GM06990 (cell line): Measurements from ENCODE around the gene RNF31.

ENCODE experiments used
- DNase-seq: peaks from one replicate; pipeline ENCODE4 v3.0.0-alpha.2; 2011; ENCODE audit not compliant: insufficient read length; ENCODE audit errors: extremely low read depth
- H3K27me3 ChIP-seq: replicated peaks from 2 replicates; pipeline ENCODE4 v1.6.0; 2011; ENCODE audit warnings: low read length; ENCODE audit not compliant: control insufficient read depth, insufficient read depth
- H3K36me3 ChIP-seq: 2 replicates; pipeline ENCODE4 v1.5.1; 2011; ENCODE audit warnings: low read length; ENCODE audit not compliant: control insufficient read depth, insufficient read depth
- H3K4me3 ChIP-seq: replicated peaks from 2 replicates; pipeline ENCODE4 v1.5.1; 2011; ENCODE audit warnings: low read depth, mild to moderate bottlenecking, control low read depth, low read length
- TF ChIP-seq, protein P1 (sequence below): IDR thresholded peaks from 2 replicates; pipeline ENCODE4 v1.5.1; 2011; ENCODE audit warnings: low read length, control low read depth, mild to moderate bottlenecking, inconsistent platforms; ENCODE audit not compliant: insufficient read depth, poor library complexity, severe bottlenecking

RNF31 gene

DNA sequence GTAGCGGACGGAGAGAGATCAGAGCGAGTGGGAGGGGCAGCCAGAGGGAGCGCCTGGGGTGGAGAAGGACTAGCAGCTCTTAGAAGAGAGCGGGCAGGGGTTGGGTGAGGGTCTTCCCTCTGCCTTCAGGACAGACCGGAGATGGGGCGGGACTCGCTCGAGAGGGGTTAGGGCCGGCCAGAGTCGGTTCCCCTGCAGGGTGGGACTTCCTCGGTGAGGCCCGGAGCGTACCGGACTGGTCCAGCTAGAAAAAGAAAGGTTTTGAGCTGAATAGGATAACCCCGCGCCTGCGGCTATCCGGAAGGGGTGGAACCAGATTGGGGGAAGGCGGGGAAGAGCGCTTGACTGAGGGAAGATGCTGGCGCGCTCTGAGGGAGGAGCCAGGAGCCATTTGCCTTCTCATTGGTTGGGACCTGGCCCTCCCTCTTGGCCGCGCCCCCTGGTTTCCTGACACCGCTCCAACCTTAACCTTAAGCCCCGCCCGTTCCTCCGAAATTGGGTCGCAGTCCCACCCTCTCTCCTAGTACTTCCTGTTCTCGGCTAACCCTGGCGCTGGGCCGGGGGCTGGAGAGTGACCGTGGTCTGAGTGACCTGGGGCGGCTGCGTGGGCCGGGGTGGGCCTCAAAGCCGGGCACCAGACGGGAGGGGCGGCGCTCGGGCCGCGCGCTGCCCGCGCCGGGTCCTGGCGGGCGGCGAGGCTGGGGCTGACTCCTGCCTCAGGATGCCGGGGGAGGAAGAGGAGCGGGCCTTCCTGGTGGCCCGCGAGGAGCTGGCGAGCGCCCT is at the start of gene RNF31:
RNF31 (plus strand) TSS at position 521 of the 783 bp plus-strand sequence; CDS start at position 722, 201 bp downstream.
- no peaks in the 10 kb centered on the region for H3K27me3 ChIP-seq
- peaks cover 37% of the 10 kb centered on the region for H3K36me3 ChIP-seq
- H3K4me3 ChIP-seq: peak within 1 kb of the TSS; percentile 100
- DNase-seq: peak; percentile 93
- TF ChIP-seq, protein P1, sequence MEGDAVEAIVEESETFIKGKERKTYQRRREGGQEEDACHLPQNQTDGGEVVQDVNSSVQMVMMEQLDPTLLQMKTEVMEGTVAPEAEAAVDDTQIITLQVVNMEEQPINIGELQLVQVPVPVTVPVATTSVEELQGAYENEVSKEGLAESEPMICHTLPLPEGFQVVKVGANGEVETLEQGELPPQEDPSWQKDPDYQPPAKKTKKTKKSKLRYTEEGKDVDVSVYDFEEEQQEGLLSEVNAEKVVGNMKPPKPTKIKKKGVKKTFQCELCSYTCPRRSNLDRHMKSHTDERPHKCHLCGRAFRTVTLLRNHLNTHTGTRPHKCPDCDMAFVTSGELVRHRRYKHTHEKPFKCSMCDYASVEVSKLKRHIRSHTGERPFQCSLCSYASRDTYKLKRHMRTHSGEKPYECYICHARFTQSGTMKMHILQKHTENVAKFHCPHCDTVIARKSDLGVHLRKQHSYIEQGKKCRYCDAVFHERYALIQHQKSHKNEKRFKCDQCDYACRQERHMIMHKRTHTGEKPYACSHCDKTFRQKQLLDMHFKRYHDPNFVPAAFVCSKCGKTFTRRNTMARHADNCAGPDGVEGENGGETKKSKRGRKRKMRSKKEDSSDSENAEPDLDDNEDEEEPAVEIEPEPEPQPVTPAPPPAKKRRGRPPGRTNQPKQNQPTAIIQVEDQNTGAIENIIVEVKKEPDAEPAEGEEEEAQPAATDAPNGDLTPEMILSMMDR: no peak

DNA sequence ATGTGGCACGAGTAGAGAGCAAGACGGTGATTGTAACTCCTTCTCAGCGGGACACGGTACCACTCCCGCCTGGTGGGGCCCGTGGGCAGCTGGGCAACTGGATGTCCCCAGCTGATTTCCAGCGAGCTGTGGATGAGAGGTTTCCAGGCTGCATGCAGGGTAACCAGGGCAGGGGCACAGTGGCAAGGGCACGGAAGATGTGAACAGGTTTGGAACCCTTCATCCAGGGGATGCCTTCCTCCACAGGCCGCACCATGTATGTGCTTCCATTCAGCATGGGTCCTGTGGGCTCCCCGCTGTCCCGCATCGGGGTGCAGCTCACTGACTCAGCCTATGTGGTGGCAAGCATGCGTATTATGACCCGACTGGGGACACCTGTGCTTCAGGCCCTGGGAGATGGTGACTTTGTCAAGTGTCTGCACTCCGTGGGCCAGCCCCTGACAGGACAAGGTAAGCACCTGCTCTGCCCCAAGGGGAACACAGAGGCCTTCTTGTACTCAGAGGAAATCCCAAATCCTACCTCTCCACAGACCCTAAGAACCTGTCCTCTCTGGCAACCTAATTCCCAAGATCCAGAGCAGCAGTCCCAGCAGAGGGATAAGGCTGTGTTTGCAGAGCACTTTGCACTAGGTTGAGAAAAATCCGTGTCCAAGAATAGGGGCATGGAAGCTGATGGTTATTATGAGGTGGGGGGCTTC is 48.9 kb upstream of the RNF31 start:
- peaks cover 38% of the 10 kb centered on the region for H3K36me3 ChIP-seq
- no peak overlapping the region for H3K4me3 ChIP-seq
- TF ChIP-seq, protein P1: no peak
- DNase-seq: no peak
- no peaks in the 10 kb centered on the region for H3K27me3 ChIP-seq

DNA sequence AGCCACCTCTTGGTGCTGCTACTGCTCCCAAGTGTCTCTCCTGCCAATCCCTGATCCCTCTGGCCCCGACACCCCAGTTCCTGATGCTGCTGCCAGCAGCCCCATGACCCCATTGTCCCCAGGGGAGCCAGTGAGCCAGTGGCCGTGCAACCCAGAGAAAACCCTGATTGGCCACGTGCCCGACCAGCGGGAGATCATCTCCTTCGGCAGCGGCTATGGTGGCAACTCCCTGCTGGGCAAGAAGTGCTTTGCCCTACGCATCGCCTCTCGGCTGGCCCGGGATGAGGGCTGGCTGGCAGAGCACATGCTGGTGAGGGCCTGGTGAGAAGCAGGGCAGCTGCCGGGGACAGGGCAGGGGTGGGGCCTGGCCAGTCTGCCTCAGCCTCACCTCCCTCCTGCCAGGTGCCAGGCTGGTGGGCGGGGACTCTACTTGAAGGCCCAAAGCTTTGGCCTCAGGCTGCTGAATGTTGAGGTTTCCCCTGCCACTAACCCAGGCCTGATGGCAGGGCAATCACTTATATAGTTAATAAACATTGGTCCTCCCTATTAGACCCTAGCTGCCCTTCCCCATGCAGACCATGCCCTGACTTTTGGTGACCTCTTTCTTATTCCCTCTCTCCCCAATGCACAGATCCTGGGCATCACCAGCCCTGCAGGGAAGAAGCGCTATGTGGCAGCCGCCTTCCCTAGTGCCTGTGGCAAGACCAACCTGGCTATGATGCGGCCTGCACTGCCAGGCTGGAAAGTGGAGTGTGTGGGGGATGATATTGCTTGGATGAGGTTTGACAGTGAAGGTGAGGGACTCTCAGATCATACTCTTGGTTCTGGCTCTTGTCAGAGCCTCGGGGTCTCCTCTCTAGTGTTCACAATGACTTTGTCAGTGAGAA is 48.1 kb upstream of the RNF31 start:
- TF ChIP-seq, protein P1: no peak
- DNase-seq: no peak
- Histone ChIP-seq H3K4me3 (no peak overlapping the region), H3K27me3 (no peaks in the 10 kb centered on the region), H3K36me3 (peaks cover 41% of the 10 kb centered on the region)

DNA sequence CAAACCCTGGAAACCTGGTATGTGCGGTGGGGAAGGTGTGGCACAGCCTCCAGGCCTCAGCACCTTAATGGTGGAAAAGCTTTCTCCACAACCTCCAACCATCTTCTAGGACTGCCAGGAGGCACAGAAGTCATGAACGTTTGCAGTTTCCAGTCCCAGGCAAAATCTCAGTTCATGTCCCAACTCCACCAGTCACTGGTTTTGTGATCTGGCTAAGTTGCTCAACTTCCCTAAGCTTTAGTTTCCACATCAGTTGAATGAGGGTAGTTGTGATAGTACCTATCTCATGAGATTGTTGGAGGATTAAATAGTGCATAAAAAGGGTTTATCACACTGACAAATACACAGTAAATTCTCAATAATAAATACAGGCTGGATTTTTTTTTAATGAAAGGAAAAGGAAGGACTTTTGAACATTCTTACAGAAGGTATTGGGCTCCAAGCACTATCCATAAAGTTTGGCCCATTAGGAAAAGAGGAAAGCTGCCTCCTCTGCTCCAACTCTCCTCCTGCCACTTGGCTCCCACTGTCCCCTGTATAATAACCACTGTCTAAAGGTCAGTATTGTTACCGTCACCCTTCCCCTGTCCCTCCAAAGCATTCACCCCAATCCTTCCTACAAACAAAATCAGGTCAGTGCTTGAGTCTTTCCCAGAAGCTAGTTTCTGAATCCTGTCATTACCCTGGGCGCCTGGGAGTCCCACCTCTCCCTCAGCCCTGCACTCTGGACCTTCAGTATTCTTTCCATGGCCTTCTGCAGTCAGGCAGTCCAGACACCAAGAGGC is 46.9 kb upstream of the RNF31 start:
- Histone ChIP-seq H3K4me3 (no peak overlapping the region), H3K36me3 (peaks cover 41% of the 10 kb centered on the region), H3K27me3 (no peaks in the 10 kb centered on the region)
- DNase-seq: no peak
- TF ChIP-seq, protein P1: no peak

DNA sequence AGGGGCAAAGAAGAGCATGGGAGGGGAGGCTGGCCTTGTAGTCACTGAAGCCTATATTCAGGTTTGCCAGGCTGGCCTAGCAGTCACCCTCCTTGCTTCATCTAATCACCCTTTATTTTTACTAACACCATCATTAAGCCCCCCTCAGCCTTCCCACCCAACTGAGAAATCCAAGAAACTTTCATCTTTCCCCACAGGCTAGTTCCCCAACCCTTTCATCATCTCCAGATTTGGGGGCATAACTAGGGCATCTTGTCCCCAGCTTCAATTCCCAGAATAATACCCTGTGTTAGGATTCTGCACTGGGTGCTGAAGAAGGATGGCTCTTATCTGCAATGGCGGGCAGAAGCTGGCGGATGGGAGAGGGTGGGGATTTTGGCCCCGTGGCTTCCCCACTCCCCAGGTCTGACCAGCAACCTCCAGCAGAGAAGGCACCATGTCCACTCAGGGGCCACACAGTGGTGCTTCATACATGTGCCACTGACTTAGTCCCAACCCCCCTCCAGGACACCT is 46.3 kb upstream of the RNF31 start:
- Histone ChIP-seq H3K27me3 (no peaks in the 10 kb centered on the region), H3K36me3 (peaks cover 41% of the 10 kb centered on the region)
- no peak for DNase-seq

More for the DNA sequence above, 46.3 kb upstream of the RNF31 start:
- H3K4me3 ChIP-seq: no peak overlapping the region
- TF ChIP-seq, protein P1: no peak
